Kidney (tissue), 14 donors: ENCODE data around the gene NBR1. TPM values are rescaled to one million over a fixed set of nuclear protein-coding genes. Genes with fewer than 3 reads are reported as not detected.
"Not testable (repeated sequence)": the region's sequence is repeated elsewhere in the genome, so short reads cannot be mapped to it uniquely, and the experiment has no call there.

ENCODE experiments used
- DNase-seq, 5 donors: peaks; one replicate each; pipeline ENCODE4 v3.0.0-alpha.2; 2013 to 2020
- FAIRE-seq: peaks from 2 replicates; lab custom pipeline; 2012; peaks lifted over from hg19 to GRCh38; lab: Jason Lieb, UNC
- H3K27ac ChIP-seq, 2 donors: one replicate each; pipeline ENCODE4 v1.7.0; 2013; ENCODE audit warnings: low read depth in 2 of 2, low read length in 2 of 2, inconsistent platforms in 1 of 2
- H3K27me3 ChIP-seq: one replicate; pipeline ENCODE4 v1.7.1; 2013; ENCODE audit warnings: low read length, inconsistent platforms; ENCODE audit not compliant: control insufficient read depth, insufficient read depth
- H3K36me3 ChIP-seq, 3 donors: one replicate each; pipeline versions ENCODE4 v1.7.0 to v1.7.1; 2013; ENCODE audit warnings: low read length in 3 of 3, control low read depth in 1 of 3, inconsistent platforms in 1 of 3; ENCODE audit not compliant: insufficient read depth in 3 of 3, control insufficient read depth in 2 of 3
- H3K4me1 ChIP-seq, 3 donors: one replicate each; pipeline versions ENCODE4 v1.7.0 to v1.7.1; 2013; ENCODE audit warnings: low read length in 3 of 3, inconsistent platforms in 1 of 3, low read depth in 1 of 3; ENCODE audit not compliant: control insufficient read depth in 2 of 3, insufficient read depth in 2 of 3
- H3K4me3 ChIP-seq, 3 donors: one replicate each; pipeline versions ENCODE4 v1.7.0 to v1.8.1; 2013; ENCODE audit warnings: low read length in 3 of 3, control low read depth in 1 of 3, inconsistent platforms in 1 of 3
- H3K9ac ChIP-seq, 3 donors: one replicate each; pipeline versions ENCODE4 v1.7.0 to v1.7.1; 2013; ENCODE audit warnings: low read length in 3 of 3, control low read depth in 1 of 3, inconsistent platforms in 1 of 3
- H3K9me3 ChIP-seq, 3 donors: one replicate each; pipeline versions ENCODE4 v1.7.0 to v1.7.1; 2013; ENCODE audit warnings: low read length in 3 of 3, control low read depth in 1 of 3, inconsistent platforms in 1 of 3; ENCODE audit not compliant: control insufficient read depth in 2 of 3, insufficient read depth in 1 of 3
- intact Hi-C: fragments of 100-400 bp; cut with DNase I; formaldehyde crosslinking; loops from one replicate; pipeline ENCODE4 v1.11.1; 2022
- polyA plus RNA-seq: library from polyadenylated mRNA; stranded (reverse); fragments of 350-450 nt; fragmentation: Illumina TruSeq; extraction: RNeasy Lipid Tissue Mini Kit (QIAGEN cat#74804); gene quantifications from one replicate; pipeline ENCODE4 v1.2.3, GENCODE V29; 2014; ENCODE audit warnings: low read depth, low replicate concordance; ENCODE audit not compliant: insufficient read depth
- total RNA-seq: library from RNA; stranded (reverse); fragmentation: NEBNext Ultra II Directional; extraction: Animal tissue kit (Norgen Biotek cat#: 25700); gene quantifications from one replicate; pipeline ENCODE4 v1.2.1, GENCODE V29; 2021
- TF ChIP-seq, protein P1 (sequence below): IDR thresholded peaks from 3 replicates; pipeline ENCODE4 v1.5.1; 2012; ENCODE audit warnings: mild to moderate bottlenecking, moderate library complexity, borderline replicate concordance; ENCODE audit not compliant: insufficient read depth; ENCODE audit errors: extremely low read depth
- donor health status: control.
- donor health status: control.
- donor health status: control.
- donor health status: control.
- donor health status: control.
- donor health status: DM: yes; HTN: yes; CAD: no.
- donor health status: Normal renal cell carcinoma (clear cell type).

The NBR1 gene
- total and polyA plus RNA-seq, 2 donors from 2014 or later = 50.4 to 88.9 TPM

DNA sequence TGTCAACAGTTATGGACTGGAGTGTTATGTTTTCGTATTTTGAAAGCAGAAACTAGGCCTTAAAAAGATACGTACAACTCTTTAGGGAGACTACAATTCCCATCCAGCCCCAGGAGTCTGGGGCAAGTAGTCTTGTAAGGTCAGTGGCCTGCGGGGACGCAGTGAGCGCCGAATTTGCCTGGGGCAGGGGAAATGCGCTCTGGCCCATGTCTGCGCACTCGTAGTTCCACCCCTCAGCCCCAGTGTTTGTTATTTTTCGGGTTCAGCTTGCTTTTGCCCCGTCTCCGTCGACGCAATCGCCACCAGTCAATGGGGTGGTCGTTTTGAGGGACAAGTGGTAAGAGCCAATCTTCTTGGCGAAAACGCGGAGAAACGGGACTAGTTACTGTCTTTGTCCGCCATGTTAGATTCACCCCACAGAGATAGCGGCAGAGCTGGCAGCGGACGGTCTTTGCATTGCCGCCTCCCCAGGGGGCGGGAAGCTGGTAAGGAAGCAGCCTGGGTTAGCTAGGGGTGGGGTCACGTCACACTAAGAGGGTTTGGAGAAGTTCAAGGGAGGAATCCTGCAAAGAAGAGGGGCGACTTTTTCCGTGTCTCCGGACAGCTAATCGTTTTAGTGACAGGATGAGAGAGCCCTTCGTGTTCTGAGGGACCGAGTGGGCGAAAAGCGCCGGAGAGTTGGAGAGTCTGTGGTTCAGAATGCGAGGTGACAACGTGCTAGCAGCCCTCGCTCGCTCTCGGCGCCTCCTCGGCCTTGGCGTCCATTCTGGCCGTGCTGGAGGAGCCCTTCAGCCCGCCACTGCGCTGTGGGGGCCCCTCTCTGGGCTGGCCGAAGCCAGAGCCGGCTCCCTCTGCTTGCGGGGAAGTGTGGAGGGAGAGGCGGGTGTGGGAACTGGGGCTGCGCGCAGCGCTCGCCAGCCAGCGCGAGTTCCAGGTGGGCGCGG is 44.8 kb upstream of the NBR1 start:
- Histone ChIP-seq H3K27ac (peak overlapping the region; percentile 68 to 71), H3K4me1 (peaks cover 0 to 8% (median 6%) of the 10 kb centered on the region in 3 donors), H3K36me3 (no peaks in the 10 kb centered on the region), H3K9ac (peak overlapping the region; percentile 7 to 98 (median 91)), H3K27me3 (no peaks in the 10 kb centered on the region), H3K9me3 (no peaks in the 10 kb centered on the region), H3K4me3 (peak overlapping the region; percentile 96 to 99 (median 99))
- TF ChIP-seq, protein P1, sequence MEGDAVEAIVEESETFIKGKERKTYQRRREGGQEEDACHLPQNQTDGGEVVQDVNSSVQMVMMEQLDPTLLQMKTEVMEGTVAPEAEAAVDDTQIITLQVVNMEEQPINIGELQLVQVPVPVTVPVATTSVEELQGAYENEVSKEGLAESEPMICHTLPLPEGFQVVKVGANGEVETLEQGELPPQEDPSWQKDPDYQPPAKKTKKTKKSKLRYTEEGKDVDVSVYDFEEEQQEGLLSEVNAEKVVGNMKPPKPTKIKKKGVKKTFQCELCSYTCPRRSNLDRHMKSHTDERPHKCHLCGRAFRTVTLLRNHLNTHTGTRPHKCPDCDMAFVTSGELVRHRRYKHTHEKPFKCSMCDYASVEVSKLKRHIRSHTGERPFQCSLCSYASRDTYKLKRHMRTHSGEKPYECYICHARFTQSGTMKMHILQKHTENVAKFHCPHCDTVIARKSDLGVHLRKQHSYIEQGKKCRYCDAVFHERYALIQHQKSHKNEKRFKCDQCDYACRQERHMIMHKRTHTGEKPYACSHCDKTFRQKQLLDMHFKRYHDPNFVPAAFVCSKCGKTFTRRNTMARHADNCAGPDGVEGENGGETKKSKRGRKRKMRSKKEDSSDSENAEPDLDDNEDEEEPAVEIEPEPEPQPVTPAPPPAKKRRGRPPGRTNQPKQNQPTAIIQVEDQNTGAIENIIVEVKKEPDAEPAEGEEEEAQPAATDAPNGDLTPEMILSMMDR = no peak
- intact Hi-C loops = no loop called here
- peak in 3 of 5 donors; percentile 4 to 73 (median 55) for DNase-seq
- FAIRE-seq = no peak

DNA sequence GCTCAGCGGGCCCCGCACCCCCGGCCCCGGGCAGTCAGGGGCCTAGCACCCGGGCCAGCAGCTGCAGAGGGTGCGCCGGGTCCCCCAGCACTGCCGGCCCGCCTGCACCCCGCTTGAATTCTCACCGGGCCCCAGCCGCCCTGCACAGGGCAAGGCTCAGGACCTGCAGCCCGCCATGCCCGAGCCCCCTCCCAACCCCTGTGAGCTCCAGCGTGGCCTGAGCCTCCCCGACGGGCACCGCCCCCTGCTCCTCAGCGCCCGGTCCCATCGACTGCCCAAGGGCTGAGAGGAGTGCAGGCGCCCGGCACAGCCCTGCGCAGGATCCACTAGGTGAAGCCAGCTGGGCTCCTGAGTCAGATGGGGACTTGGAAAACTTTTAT is 44.1 kb upstream of the NBR1 start:
- Histone ChIP-seq H3K27ac (no peak overlapping the region), H3K27me3 (no peaks in the 10 kb centered on the region), H3K36me3 (no peaks in the 10 kb centered on the region), H3K4me3 (no peak overlapping the region), H3K9ac (no peak overlapping the region), H3K9me3 (no peaks in the 10 kb centered on the region), H3K4me1 (peaks cover 0 to 8% (median 6%) of the 10 kb centered on the region in 3 donors)
- no peak for FAIRE-seq
- intact Hi-C loops = no loop called here
- TF ChIP-seq, protein P1 = no peak
- no peak for DNase-seq

DNA sequence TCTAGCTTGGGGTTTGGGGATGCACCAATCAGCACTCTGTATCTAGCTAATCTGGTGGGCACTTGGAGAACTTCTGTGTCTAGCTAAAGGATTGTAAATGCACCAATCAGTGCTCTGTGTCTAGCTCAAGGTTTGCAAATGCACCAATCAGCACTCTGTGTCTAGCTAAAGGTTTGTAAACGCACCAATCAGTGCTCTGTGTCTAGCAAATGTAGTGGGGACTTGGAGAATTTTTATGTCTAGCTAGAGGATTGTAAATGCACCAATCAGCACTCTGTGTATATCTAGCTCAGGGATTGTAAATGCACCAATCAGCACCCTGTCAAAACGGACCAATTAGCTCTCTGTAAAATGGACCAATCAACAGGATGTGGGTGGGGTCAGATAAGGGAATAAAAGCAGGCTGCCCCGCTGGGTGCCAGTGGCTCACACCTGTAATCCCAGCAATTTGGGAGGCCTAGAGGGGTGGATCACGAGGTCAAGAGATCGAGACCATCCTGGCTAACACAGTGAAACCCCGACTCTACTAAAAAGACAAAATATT is 43.6 kb upstream of the NBR1 start:
- H3K36me3 ChIP-seq, H3K9me3 ChIP-seq, H3K9ac ChIP-seq, intact Hi-C loops, DNase-seq, H3K27me3 ChIP-seq, H3K4me1 ChIP-seq, H3K27ac ChIP-seq, H3K4me3 ChIP-seq, FAIRE-seq: not testable (repeated sequence)

DNA sequence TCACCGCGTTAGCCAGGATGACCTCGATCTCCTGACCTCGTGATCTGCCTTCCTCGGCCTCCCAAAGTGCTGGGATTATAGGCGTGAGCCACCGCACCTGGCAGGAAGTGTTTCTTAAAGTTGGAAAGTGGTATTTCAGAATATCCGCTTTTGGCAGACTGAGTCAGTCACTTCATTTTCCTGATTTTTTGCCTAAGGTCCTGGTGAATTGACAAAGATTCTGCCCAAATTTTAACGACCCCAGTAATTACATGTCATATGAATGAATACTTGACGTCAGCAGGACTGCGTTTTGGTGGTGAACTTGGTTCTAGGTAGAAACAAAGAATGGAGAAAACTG is 41.4 kb upstream of the NBR1 start:
- peak overlapping the region in 1 of 3 donors; percentile 22 for H3K4me3 ChIP-seq
- peak overlapping the region; percentile 43 to 53 for H3K27ac ChIP-seq
- intact Hi-C loops = no loop called here
- H3K4me1 ChIP-seq = peaks cover 0 to 8% (median 6%) of the 10 kb centered on the region in 3 donors
- no peak overlapping the region for H3K9ac ChIP-seq
- H3K36me3 ChIP-seq = peaks cover 0 to 5% (median 2%) of the 10 kb centered on the region in 3 donors
- no peaks in the 10 kb centered on the region for H3K27me3 ChIP-seq
- FAIRE-seq (no peak), DNase-seq (no peak)
- TF ChIP-seq, protein P1 = no peak
- no peaks in the 10 kb centered on the region for H3K9me3 ChIP-seq
